HG03354 (cell line): ENCODE results near the gene SOX1.

Experiments used
- ATAC-seq: cut with Tn5 transposase; IDR thresholded peaks from one replicate; pipeline ENCODE4 v1.9.1; 2021; ENCODE audit warnings: mild to moderate bottlenecking; ENCODE audit not compliant: unreplicated experiment, poor library complexity, severe bottlenecking

Gene SOX1

GRCh38 chr13:112103260-112103838 lies 36.4 kb downstream of the SOX1 start:
- ATAC-seq, result no peak

- no peak for ATAC-seq
These were observed 37.3 kb downstream of the SOX1 start for GRCh38 chr13:112103961-112104880.

GRCh38 chr13:112104881-112105234 lies 37.9 kb downstream of the SOX1 start:
- ATAC-seq, result no peak

GRCh38 chr13:112105244-112105681 lies 38.3 kb downstream of the SOX1 start:
- ATAC-seq, result no peak

GRCh38 chr13:112105892-112106291 lies 38.9 kb downstream of the SOX1 start:
- ATAC-seq, result no peak

- ATAC-seq, result no peak
These were observed 39.7 kb downstream of the SOX1 start for GRCh38 chr13:112106478-112107141.

GRCh38 chr13:112107289-112107688 lies 40.3 kb downstream of the SOX1 start:
- ATAC-seq, result no peak

- no peak for ATAC-seq
These were observed 43.5 kb downstream of the SOX1 start for GRCh38 chr13:112110479-112110878.

GRCh38 chr13:112111239-112111857 lies 44.4 kb downstream of the SOX1 start:
- no peak for ATAC-seq

GRCh38 chr13:112112534-112113276 lies 45.8 kb downstream of the SOX1 start:
- no peak for ATAC-seq

GRCh38 chr13:112113348-112113747 lies 46.4 kb downstream of the SOX1 start:
- no peak for ATAC-seq

- no peak for ATAC-seq
These were observed 46.9 kb downstream of the SOX1 start for GRCh38 chr13:112113851-112114250.

GRCh38 chr13:112114391-112114790 lies 47.4 kb downstream of the SOX1 start:
- no peak for ATAC-seq

- no peak for ATAC-seq
These were observed 48.6 kb downstream of the SOX1 start for GRCh38 chr13:112115403-112116091.

- no peak for ATAC-seq
These were observed 49.4 kb downstream of the SOX1 start for GRCh38 chr13:112116187-112116950.

GRCh38 chr13:112117258-112117954 lies 50.5 kb downstream of the SOX1 start:
- no peak for ATAC-seq

GRCh38 chr13:112117955-112118302 lies 51.0 kb downstream of the SOX1 start:
- no peak for ATAC-seq
